Measurements from ENCODE around the gene REEP1.
"Not testable (repeated sequence)": the region's sequence is repeated elsewhere in the genome, so short reads cannot be mapped to it uniquely, and the experiment has no call there.

REEP1 gene

DNA sequence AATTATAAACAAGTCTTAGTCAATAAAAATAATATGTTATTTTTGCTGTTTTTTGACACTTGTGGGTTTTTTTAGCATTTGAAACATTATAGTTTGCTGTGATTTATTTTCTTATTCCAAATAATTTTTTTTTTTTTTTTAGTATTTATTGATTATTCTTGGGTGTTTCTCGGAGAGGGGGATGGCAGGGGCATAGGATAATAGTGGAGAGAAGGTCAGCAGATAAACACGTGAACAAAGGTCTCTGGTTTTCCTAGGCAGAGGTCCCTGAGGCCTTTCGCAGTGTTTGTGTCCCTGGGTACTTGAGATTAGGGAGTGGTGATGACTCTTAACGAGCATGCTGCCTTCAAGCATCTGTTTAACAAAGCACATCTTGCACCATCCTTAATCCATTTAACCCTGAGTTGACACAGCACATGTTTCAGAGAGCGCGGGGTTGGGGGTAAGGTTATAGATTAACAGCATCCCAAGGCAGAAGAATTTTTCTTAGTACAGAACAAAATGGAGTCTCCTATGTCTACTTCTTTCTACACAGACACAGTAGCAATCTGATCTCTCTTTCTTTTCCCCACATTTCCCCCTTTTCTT is 8.5 kb upstream of the REEP1 start:
- not testable (repeated sequence) for DNase-seq

DNA sequence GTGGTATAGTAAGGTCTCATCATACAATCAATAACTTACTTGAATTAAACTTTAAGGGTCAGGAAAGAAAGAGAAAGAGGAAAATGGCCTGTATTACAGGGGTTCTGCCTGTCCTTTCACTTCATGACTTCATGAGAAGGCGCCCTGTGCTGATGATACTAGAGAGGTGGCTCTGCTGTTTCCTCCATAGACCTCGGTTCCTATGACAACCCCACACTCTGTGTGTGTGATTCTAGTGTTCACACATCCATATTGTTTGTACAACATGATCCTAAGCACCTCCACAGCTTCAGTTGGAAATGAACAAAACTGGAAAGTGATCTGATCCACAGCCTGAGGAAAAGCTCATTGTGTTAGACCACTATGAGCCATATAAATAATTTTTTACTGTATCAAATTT is 7.0 kb upstream of the REEP1 start:
- no peak for DNase-seq

DNA sequence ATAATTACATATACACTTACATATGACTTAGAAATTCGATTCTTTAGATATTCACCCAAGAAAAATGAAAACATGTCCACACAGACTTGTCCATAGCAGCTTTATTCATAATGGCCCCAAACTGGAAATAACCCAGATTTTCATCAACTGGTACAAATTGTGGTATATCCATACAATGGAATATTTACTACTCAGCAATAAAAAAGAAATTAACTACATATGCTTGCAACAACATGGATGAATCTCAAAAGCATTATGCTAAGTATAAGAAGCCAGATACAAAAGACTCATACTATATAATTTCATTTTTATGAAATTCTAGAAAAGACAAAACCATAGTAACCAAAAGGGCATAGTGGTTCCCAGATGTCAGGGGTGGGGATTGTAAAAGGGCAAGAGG is 5.1 kb upstream of the REEP1 start:
- DNase-seq, result no peak

DNA sequence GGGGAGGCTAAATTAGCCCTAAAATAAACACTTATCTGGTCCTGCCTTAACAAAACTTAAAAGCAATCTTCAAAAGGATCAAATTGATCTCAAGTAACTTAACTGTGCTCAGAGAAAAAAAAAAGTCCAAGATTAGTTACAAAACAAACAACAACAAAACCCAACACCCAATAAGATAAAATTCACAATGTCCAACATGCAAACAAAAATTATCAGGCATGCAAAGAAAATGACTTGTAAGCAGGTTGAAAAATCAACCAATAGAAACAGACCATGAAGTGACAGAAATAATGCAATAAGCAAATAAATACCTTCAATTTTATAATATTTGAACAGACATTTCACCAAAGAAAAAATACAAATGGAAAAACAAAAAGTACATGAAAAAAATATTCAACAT is 4.0 kb upstream of the REEP1 start:
- DNase-seq, result no peak

DNA sequence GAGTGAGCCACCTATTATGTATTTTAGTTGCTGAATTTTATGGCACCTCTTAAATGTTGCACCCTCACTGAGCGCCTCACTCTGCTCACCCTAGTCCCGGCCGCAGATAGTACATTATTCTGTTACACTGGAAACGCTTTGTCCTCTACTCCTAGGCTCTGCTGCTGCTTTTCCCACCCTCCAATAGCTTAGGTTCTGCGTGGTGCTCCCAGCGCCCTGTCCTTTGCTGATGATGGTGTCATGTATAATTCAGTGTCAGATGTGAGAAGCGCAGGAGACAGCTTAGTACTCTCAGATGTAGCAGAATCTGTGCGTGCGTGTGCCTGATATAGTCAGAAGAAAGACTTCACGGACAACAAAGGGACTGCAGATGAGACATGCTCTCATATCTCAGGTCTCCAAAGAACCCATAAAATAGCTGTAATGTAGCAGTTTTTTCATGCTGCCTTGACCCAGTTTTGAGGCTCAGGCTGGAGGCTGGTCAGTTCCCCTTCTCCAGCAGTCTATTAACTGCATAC is 1.4 kb upstream of the REEP1 start:
- no peak for DNase-seq

DNA sequence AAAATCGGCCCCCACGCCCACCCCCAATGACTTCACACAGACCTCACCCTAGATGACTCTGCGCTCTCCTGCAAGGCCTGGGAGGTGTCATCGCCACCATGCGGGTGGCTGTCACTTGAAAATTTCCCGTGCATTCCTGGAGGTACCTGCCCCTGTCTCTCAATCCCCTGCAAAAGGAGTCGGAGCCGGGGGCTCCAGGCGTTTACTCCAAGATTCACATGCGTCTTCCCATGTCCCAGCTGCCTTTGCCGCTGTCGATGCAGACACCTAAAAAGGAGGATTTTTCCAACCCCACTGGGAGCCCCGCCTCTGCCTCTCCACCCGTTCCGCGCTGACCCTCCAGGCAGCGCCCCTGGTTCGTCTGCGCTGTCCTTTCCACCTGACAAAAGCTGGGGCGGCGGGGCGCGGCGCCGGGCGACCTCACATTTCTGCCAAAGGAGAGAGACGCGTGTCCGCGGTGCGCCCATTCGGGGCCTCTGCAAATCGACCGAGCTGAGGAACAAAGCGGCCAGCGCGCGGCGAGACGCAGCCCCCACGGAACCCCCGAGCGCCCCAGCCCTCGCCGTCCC is 667 bp downstream of the REEP1 start:
- DNase-seq, result no peak

DNA sequence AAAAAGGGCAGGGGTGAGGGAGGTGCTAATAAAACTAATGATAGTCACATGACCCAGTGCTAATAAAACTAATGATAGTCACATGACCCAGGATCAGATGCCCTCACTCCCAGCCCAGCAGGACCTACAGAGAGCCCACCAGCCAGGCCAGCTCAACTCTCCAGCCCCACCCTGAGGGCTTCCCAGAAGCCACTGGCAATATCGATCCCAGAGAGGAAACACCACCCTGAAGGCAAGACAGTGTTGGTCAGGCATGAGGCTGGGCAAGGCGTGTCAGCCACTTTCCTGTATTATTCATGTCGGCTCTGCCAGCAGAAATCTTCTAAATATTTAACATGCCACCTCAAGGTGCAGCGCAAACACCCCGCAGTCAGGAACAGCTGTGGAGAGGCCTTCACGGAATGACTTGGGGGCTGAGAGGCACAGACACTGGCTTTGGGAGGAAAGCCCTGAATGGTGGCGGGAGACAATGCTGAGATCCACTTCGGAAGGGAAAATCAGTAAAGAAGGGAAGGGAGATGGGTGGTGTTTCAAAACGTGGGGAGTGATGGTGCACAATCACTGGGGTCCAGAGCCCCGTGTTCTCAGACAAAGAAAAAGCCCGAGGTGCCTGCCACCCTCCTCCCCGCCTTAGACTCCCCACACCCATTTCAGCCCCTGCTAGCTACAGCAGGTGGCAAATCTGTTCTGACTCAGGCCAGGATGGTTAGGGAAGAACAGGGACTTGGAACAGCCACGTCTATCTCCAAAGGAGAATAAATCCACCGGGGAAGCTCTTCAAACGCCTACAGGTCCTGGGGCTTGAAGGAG is 1.4 kb downstream of the REEP1 start:
- DNase-seq, result no peak

DNA sequence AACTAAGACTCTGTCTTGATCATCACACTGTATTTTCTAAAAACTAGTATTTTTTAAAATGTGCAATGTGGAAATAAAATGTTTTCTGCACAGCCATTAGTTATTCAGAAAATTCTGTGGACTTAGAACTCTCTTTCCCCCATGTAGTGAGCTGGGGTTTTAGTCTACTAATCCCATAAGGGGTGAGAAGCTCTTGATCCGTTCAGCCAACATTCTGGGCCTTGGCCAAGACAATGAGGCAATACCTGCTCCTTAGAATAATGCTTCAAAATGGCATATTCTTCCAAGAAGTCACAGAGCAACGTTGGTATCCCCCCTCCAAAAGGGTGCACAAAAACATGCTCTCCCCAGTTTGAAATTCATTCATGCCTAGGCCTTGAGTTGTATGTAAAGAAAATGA is 4.0 kb downstream of the REEP1 start:
- no peak for DNase-seq

DNA sequence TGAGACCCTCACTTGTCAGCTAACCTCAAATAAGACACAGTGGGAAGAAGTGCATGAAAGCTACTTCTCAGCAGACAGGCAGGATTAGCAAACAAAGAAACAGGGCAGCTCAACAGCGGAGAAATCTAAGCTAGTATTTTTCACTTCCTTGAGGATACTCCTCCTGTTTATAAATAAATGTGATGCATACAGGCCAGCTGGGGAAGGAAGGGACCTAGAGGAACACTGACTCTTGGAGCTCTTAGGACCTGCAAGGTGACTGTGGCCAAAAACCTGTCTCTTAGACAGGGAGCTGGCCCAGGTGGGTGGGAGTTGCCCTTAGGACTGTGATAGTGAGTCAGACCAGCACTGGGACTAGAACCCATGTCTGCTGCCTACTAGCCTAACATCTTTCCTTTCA is 4.8 kb downstream of the REEP1 start:
- DNase-seq, result no peak

DNA sequence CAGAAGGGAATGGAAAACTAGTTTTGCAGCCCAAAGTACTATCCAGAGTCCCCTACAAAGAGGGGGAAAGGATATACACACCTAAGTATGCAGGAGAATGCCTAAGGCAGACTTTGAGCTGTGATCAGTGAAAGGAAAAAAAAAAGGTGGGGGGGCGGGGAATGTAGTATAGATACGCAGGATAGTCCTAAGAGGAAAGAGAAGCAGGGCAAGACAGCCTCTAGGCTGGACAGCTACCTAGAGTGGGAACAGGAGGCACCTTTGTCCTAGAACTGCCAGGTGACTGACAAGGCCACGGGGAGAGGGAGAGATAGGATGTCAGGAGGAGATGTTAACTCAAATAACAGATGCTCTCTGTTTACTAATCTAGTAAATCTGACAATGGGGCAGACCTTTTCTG is 6.0 kb downstream of the REEP1 start:
- DNase-seq, result no peak

DNA sequence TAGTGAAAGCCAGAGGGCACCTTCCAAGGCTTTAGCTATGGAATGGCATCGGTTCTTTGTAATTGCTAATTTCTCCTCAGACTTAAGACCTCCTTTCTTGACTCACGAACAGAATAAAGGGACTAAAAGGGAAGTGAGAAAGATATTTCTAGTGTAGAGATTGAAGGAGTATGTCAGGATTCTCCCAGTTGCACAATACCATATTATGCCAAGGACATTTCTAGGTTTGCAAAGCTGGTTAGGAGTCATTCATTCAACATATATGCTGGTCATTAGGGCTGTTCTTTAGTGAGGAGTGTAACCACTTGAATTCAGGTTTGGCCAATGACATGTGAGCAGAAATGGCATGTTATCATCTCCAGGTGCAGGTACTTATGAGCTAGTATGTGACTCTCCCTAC is 7.4 kb downstream of the REEP1 start:
- DNase-seq, result no peak

DNA sequence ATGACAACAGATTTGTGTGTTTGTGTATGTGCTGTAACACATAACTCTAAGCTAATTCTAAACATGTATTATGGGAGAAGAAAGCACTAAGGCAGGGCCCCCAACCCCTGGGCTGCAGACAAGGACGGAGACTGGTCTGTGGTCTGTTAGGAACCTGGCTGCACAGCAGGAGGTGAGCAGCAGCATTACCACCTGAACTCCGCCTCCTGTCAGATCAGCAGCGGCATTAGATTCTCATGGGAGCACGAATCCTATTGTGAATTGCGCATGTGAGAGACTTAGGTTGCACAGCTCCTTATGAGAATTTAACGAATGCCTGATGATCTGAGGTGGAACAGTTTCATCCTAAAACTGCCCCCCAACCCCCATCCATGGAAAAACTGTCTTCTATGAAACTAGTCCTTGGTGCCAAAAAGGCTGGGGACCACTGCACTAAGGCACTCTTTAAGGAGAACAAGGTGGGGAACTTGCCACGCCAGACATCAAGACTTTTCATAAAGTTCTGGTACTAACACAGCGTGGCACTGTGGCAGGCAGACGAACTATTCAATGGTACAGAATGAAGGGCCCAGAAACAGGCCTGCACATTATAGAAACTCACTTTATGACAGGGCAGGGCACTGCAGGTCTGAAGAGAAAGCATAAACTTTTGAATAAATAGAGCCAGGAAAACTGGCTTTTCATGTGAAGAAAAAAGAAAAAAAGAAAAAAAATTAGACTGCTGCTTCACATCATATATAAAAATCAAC is 14.0 kb downstream of the REEP1 start:
- DNase-seq, result no peak

DNA sequence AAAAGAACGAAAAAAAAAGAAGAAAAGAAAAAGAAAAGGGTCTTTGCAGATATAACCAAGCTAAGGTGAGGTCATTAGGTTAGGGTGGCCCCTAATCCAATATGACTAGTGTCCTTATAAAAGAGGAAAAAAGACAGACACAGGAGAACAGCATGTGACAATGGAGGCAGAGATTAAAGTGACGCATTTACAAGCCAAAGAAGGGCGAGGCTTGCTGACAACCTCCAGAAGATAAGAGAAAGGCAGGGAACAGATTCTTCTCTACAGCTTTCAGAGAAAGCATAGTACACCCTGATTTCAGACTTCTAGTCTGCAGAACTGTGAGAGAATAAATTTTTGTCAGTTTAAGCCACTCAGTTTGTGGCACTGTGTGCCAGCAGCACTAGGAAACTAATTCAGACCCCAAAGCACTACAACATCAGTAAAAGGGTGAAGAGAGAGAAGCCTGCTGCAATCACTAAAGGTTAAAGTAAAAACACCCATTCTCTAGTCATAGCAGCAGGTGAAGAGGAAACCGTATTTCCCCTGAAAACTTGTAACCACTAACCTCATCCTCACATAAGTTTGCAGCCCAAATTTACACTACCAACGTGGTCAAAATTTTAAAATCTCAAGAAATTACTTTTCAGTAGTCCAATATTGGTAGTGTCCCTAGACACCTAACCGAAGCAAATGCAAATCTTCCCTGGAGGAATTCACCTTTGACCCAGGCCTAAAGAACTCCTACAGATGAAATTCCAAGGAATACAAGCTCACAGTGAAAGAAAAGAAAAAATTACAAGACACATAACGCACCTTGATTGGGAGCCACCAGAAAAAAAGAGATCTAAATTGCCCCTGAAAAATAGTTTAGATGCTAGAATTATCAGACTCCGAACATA is 17.5 kb downstream of the REEP1 start:
- no peak for DNase-seq

DNA sequence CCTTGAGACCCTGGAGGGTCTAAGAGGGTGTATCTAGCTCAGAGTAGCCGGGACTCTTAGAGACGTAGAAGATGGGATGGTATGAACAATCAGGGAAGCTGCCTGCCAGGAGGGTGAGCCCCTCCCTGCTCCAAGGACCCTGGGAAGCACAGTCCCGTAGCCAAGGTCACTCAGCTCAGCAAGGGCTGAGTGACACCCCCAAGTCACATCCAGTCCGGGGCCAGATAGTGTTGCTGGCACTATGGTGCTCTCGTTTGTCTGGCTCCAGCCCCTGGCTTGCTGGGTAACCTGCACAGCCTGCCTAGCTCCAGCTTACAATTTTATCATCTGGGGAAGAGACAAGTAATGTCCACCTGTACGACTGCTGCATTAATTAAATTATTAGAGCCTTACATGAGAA is 22.3 kb downstream of the REEP1 start:
- DNase-seq, result no peak

DNA sequence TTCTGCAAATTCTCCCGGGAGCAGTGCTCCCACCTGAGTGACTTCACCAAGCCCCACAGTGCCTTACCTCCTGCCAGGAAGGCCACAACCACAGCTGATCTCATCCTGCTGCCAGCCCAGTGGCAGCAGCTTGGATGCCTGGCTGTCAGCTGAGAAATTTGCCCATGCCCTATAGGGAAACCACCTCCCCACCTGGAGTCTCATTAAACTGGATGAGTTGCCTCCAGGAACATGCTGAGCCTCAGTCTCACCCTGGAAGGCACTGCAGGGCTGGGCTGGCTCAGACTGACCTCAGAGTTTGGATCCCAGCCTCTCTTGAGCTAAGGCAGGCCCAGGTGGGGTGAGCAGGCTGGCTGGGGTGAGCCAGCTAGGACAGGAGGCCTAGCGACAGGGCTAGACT is 23.3 kb downstream of the REEP1 start:
- no peak for DNase-seq

DNA sequence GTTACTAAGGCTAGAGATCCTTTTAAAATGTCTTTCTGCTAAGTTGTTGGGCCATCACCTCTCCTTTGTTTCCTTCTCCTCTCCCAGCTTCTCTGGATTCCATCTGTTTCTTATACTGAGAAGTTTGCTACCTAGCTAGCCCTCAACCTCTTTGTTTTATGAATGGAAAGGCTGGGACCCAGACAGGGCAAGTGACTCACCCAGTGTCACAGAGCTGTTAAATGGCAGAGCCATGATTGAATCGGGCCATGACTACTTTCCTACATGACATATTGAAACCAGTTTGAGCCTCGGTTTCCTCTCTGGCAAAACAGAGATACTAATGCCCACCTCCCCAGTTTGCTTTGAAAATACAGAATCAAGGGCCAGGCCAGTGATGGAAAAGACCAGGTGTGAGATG is 24.1 kb downstream of the REEP1 start:
- DNase-seq, result no peak

DNA sequence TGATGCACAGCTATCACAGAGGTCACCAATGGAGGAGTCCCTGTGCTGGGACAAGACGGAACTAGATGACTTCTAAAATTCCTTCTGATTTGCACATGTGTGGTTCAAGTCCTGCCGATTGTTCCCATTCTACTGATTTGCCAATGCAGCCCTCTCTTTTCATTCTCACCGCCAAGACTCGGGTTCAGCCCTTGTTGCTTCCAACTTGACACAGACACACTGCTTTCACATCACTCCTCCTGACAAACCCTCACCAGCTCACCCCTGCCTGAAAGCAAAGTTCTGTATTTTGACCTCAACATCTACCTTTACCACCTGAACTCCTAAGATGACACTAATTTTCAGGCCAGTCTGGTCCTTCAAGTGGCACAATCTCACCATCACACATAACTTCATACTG is 25.5 kb downstream of the REEP1 start:
- DNase-seq, result no peak

DNA sequence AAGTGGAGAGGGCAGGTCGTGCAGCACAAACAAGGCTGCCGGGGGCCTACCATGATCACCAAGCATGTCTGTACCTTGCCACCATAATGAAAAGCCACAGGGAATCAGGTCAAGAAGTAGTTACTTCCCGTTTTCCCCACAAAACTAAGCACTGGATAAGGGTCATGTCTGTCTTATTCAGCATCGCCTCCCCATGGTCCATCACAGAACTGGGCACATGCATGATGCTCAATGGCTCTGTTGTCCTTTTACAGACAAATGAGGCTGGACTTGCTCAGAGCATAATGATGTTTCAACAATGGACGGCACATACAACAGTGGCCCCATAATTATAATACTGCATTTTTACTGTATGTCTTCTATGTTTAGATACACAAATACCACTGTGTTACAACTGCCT is 27.5 kb downstream of the REEP1 start:
- no peak for DNase-seq

DNA sequence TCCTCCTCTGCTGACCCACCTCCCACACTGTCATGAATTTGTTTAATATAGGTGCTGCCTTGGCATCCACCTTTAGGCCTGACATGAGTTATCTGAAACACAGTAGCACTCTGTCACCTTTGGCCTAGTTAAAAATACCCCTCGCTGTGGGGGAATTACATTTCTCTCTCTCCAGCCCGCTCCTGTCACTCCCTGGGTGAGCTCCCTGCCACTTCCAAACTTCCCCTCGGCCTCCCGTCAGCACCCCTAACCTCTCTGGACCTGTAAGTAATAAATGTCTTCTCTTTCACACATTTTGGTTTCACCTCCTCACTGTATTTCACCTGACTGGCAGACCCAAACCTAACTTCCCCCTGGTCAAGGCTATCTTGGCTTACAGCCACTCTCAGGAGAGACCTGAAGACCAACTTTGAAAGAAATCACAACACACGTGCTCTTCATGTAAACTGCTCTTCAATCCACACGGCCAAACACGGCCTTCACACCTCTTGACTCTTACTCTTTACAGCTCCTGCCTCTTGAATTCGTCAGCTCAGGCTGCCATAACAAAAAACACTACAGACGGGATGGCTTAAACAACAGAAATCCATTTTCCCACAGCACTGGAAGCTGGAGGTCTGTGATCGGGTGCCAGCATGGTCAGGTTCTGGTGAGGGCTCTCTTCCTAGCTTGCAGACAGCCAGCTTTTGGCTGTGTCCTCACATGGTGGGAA is 28.3 kb downstream of the REEP1 start:
- no peak for DNase-seq

DNA sequence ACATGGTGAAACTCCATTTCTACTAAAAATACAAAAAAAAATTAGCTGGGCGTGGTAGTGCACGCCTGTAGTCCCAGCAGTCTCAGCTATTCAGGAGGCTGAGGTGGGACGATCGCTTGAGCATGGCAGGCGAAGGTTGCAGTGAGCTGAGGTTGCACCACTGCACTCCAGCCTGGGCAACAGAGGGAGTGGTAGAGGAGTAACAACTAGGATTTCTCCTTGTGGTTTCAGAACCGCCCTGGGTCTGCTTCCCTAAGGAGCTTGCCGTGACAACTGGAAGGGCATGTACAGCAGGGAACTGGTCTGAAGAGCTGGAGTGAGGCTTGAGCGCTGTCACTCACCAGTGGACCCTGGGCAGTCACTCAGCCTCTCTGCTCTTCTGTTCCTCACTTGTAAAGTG is 29.1 kb downstream of the REEP1 start:
- DNase-seq, result no peak

DNA sequence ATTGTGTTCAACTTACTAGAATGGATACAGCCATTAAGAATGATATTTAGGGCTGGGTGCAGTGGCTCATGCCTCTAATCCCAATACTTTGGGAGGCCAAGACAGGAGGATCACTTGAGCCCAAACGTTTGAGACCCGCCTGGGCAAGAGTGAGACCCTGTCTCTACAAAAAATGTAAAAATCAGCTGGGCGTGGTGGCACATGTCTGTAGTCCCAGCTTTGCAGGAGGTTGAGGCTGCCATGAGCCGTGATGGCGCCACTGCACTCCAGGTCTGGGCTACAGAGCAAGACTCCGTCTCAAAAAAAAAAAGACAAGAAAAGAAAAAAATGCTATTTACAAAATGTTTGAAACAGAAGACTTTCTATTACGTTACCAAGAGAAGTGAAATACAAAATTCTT is 30.0 kb downstream of the REEP1 start:
- no peak for DNase-seq

DNA sequence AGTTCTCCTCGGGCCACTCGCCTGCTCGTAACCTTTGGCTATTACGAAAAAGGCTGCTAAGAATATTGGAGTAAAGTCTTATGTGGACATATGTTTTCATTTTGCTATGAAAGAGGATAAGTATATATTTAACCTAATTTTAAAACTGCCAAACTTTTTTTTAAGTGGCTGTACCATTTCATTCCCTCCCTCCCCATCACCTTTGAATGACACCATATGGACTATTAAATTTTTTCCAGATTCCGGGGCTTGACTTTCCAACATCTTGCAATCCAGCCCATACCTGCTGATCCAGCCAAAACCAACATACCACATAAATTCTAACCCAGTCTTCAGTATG is 31.5 kb downstream of the REEP1 start:
- peak; percentile 14 for DNase-seq

Data from fibroblast of upper back skin (primary cell).